PC-3 (cell line): ENCODE data around the gene CCDC77.

Source experiments
- CTCF ChIP-seq: fragments of 300-600 bp; sonication (generic); conservative IDR thresholded peaks from 2 replicates; pipeline ENCODE4 v1.5.1; 2017; ENCODE audit warnings: antibody characterized with exemption, low read depth, mild to moderate bottlenecking, low read length
- EZH2 ChIP-seq: fragments of 300-600 bp; sonication (generic); IDR thresholded peaks from one replicate; pipeline ENCODE4 v1.6.1; 2017; ENCODE audit warnings: antibody characterized with exemption, mild to moderate bottlenecking, low read length; ENCODE audit not compliant: unreplicated experiment
- EZH2phosphoT487 ChIP-seq: fragments of 300-600 bp; sonication (generic); IDR thresholded peaks from 2 replicates; pipeline ENCODE4 v1.6.1; 2018; ENCODE audit warnings: mild to moderate bottlenecking, antibody characterized with exemption, low read length, borderline replicate concordance

- TF ChIP-seq EZH2 (no peak), CTCF (no peak), EZH2phosphoT487 (no peak)
Measured at GRCh38 chr12:388541-389141, 12.8 kb upstream of the CCDC77 start.
